H9 (cell line): ENCODE results near the gene EXD2. TPM values are rescaled to one million over a fixed set of nuclear protein-coding genes. Genes with fewer than 3 reads are reported as not detected.

Source experiments
- DNase-seq: peaks from one replicate; pipeline ENCODE4 v3.0.0-alpha.2; 2017
- H2AFZ ChIP-seq: one replicate; pipeline ENCODE4 v1.6.1; 2013; ENCODE audit warnings: mild to moderate bottlenecking, low read length, control low read depth, moderate library complexity
- H2AK5ac ChIP-seq: 2 replicates; pipeline ENCODE4 v1.6.1; 2013; ENCODE audit warnings: low read length, control low read depth, mixed read lengths; ENCODE audit not compliant: insufficient read length
- H2BK120ac ChIP-seq: one replicate; pipeline ENCODE4 v1.6.1; 2013; ENCODE audit warnings: low read depth, mild to moderate bottlenecking, low read length, control low read depth, inconsistent platforms; ENCODE audit not compliant: poor library complexity, severe bottlenecking
- H2BK12ac ChIP-seq: 2 replicates; pipeline ENCODE4 v1.6.1; 2013; ENCODE audit warnings: low read length, control low read depth, mixed read lengths, low read depth; ENCODE audit not compliant: insufficient read length
- H2BK15ac ChIP-seq: 2 replicates; pipeline ENCODE4 v1.6.1; 2013; ENCODE audit warnings: low read depth, low read length, control low read depth
- H2BK20ac ChIP-seq: one replicate; pipeline ENCODE4 v1.6.1; 2013; ENCODE audit warnings: low read depth, mild to moderate bottlenecking, low read length, control low read depth, inconsistent platforms; ENCODE audit not compliant: poor library complexity, severe bottlenecking
- H2BK5ac ChIP-seq: 2 replicates; pipeline ENCODE4 v1.6.1; 2013; ENCODE audit warnings: low read length, control low read depth, mixed read lengths; ENCODE audit not compliant: insufficient read length
- H3K14ac ChIP-seq: 2 replicates; pipeline ENCODE4 v1.6.1; 2013; ENCODE audit warnings: low read length, control low read depth; ENCODE audit not compliant: insufficient read depth
- H3K18ac ChIP-seq: 2 replicates; pipeline ENCODE4 v1.6.1; 2013; ENCODE audit warnings: low read depth, mild to moderate bottlenecking, mixed read lengths, low read length, control low read depth; ENCODE audit not compliant: insufficient read length
- H3K23ac ChIP-seq: 2 replicates; pipeline ENCODE4 v1.6.1; 2013; ENCODE audit warnings: low read length, control low read depth, mixed read lengths, low read depth; ENCODE audit not compliant: insufficient read length
- H3K23me2 ChIP-seq: 2 replicates; pipeline ENCODE4 v1.6.1; 2013; ENCODE audit warnings: low read depth, mild to moderate bottlenecking, mixed read lengths, low read length, control low read depth; ENCODE audit not compliant: insufficient read length, poor library complexity, severe bottlenecking
- H3K27ac ChIP-seq: 2 replicates; pipeline ENCODE4 v1.5.1; 2013; ENCODE audit warnings: low read length, control low read depth, mixed read lengths, low read depth; ENCODE audit not compliant: insufficient read length
- H3K27me3 ChIP-seq: 2 replicates; pipeline ENCODE4 v1.6.1; 2013; ENCODE audit warnings: low read length, control low read depth, inconsistent platforms; ENCODE audit not compliant: insufficient read depth
- H3K4ac ChIP-seq: 2 replicates; pipeline ENCODE4 v1.6.1; 2013; ENCODE audit warnings: low read depth, mild to moderate bottlenecking, control low read depth, inconsistent platforms, low read length, moderate library complexity
- H3K4me1 ChIP-seq: 2 replicates; pipeline ENCODE4 v1.6.1; 2013; ENCODE audit warnings: low read length, control low read depth, inconsistent platforms; ENCODE audit not compliant: insufficient read depth
- H3K4me2 ChIP-seq: 2 replicates; pipeline ENCODE4 v1.6.1; 2013; ENCODE audit warnings: low read length, control low read depth, mixed read lengths; ENCODE audit not compliant: insufficient read length, insufficient read depth
- H3K56ac ChIP-seq: 2 replicates; pipeline ENCODE4 v1.6.1; 2013; ENCODE audit warnings: low read depth, mild to moderate bottlenecking, mixed read lengths, low read length, control low read depth; ENCODE audit not compliant: insufficient read length
- H3K79me1 ChIP-seq: 2 replicates; pipeline ENCODE4 v1.6.1; 2013; ENCODE audit warnings: low read depth, mild to moderate bottlenecking, moderate library complexity, low read length, control low read depth, inconsistent platforms; ENCODE audit not compliant: insufficient read depth, poor library complexity, severe bottlenecking
- H3K79me2 ChIP-seq: 2 replicates; pipeline ENCODE4 v1.6.1; 2013; ENCODE audit warnings: low read length, control low read depth, inconsistent platforms; ENCODE audit not compliant: insufficient read depth
- H3K9ac ChIP-seq: 2 replicates; pipeline ENCODE4 v1.6.1; 2013; ENCODE audit warnings: low read length, control low read depth, mixed read lengths; ENCODE audit not compliant: insufficient read length; ENCODE audit errors: extremely low read depth
- H3K9me3 ChIP-seq: one replicate; pipeline ENCODE4 v1.6.1; 2013; ENCODE audit warnings: low read depth, low read length, inconsistent platforms; ENCODE audit not compliant: control insufficient read depth
- H3T11ph ChIP-seq: one replicate; pipeline ENCODE4 v1.6.1; 2013; ENCODE audit warnings: mild to moderate bottlenecking, low read length, control low read depth, inconsistent platforms
- H4K20me1 ChIP-seq: one replicate; pipeline ENCODE4 v1.6.1; 2013; ENCODE audit not compliant: control insufficient read depth, insufficient read length, insufficient read depth
- H4K5ac ChIP-seq: 2 replicates; pipeline ENCODE4 v1.6.1; 2013; ENCODE audit warnings: low read depth, mild to moderate bottlenecking, mixed read lengths, low read length, control low read depth; ENCODE audit not compliant: insufficient read length
- H4K8ac ChIP-seq: replicated peaks from 2 replicates; pipeline ENCODE4 v1.6.1; 2013; ENCODE audit warnings: low read length, control low read depth, mixed read lengths, low read depth; ENCODE audit not compliant: insufficient read length
- H4K91ac ChIP-seq: 2 replicates; pipeline ENCODE4 v1.6.1; 2013; ENCODE audit warnings: low read depth, mild to moderate bottlenecking, moderate library complexity, mixed read lengths, low read length, control low read depth; ENCODE audit not compliant: insufficient read length
- H3K27ac Mint-ChIP-seq, 3 experiments: 2 replicates in 2 of 3; 3 replicates in 1 of 3; pipeline ENCODE4 v1.8.0; 2020 to 2021; ENCODE audit warnings: mixed read lengths in 3 of 3, mild to moderate bottlenecking in 1 of 3, moderate library complexity in 1 of 3
- H3K27me3 Mint-ChIP-seq: 2 replicates; pipeline ENCODE4 v1.8.0; 2021; ENCODE audit warnings: low read depth, mild to moderate bottlenecking, moderate library complexity, mixed read lengths
- H3K36me3 Mint-ChIP-seq, 3 experiments: 2 replicates in 2 of 3; 3 replicates in 1 of 3; pipeline ENCODE4 v1.8.0; 2020 to 2021; ENCODE audit warnings: low read depth in 3 of 3, mixed read lengths in 3 of 3; ENCODE audit not compliant: insufficient read depth in 1 of 3
- H3K4me1 Mint-ChIP-seq, 2 experiments: 2 replicates each; pipeline ENCODE4 v1.8.0; 2020; ENCODE audit warnings: mixed read lengths in 2 of 2
- H3K4me3 Mint-ChIP-seq, 2 experiments: 2 replicates in 1 of 2; 3 replicates in 1 of 2; pipeline ENCODE4 v1.8.0; 2020 to 2021; ENCODE audit warnings: mild to moderate bottlenecking in 2 of 2, mixed read lengths in 2 of 2, moderate library complexity in 1 of 2
- H3K9me3 Mint-ChIP-seq, 2 experiments: 2 replicates in 1 of 2; 3 replicates in 1 of 2; pipeline ENCODE4 v1.8.0; 2020; ENCODE audit warnings: mild to moderate bottlenecking in 2 of 2, mixed read lengths in 2 of 2, moderate library complexity in 1 of 2
- CTCF ChIP-seq: fragments of 200-600 bp; sonication (generic); conservative IDR thresholded peaks from 3 replicates; pipeline ENCODE4 v1.8.0; 2021; ENCODE audit warnings: antibody characterized with exemption, mild to moderate bottlenecking
- WGBS: extraction: QIAGEN DNeasy Blood & Tissue Kit; methylation state at CpG from one replicate; pipeline ENCODE4 v1.1.7; 2013; ENCODE audit warnings: missing lambda C conversion rate, low lambda C conversion rate, mixed read lengths; ENCODE audit not compliant: insufficient read length; ENCODE audit errors: extremely low coverage; 5-methylcytosine and 5-hydroxymethylcytosine counted together
- total RNA-seq: library from RNA; stranded (reverse); gene quantifications from 2 replicates; pipeline ENCODE4 v1.2.1, GENCODE V29; 2021

The EXD2 gene
- total RNA-seq, 1 experiment from 2014 or later: 19.6 TPM

GRCh38 chr14:69237584-69237983 is 46.3 kb downstream of the EXD2 start:
- Mint-ChIP-seq H3K36me3 (peaks cover 11 to 62% (median 54%) of the 10 kb centered on the region in 3 experiments; a peak in 6 of 7 replicates), H3K4me3 (no peak overlapping the region), H3K4me1 (peaks cover 5 to 7% of the 10 kb centered on the region in 2 experiments; a peak in 3 of 4 replicates), H3K27me3 (no peaks in the 10 kb centered on the region), H3K9me3 (no peaks in the 10 kb centered on the region), H3K27ac (peak overlapping the region in 1 of 3 experiments; percentile 34; a peak in 1 of 7 replicates)
- Histone ChIP-seq H2AFZ (no peak overlapping the region), H4K20me1 (no peaks in the 10 kb centered on the region), H2BK12ac (no peak overlapping the region), H2AK5ac (no peak overlapping the region), H3K4me1 (no peaks in the 10 kb centered on the region), H3K23me2 (no peaks in the 10 kb centered on the region), H4K8ac (no peak overlapping the region), H3T11ph (no peak overlapping the region), H3K27me3 (no peaks in the 10 kb centered on the region), H2BK20ac (no peak overlapping the region), H3K4ac (no peak overlapping the region), H3K9ac (no peak overlapping the region), H3K79me1 (no peaks in the 10 kb centered on the region), H2BK15ac (no peak overlapping the region), H3K4me2 (no peak overlapping the region), H3K18ac (no peak overlapping the region), H3K27ac (no peak overlapping the region), H4K5ac (no peak overlapping the region), H3K79me2 (0 out of 2 replicates have a peak, but pooled peaks cover 2% of the 10 kb centered on the region), H4K91ac (no peak overlapping the region), H3K23ac (no peak overlapping the region), H3K9me3 (no peaks in the 10 kb centered on the region), H3K14ac (no peak overlapping the region), H2BK120ac (no peak overlapping the region), H2BK5ac (no peak overlapping the region), H3K56ac (no peak overlapping the region)
- DNase-seq: no peak
- WGBS: no CpG with 5 or more reads among the region's 12 CpGs
- no peak for TF ChIP-seq CTCF
